Measurements from ENCODE around the gene ERGIC1. TPM values are rescaled to one million over a fixed set of nuclear protein-coding genes. Genes with fewer than 3 reads are reported as not detected.
A peak's percentile ranks its signal among the peaks of the same experiment; 100 is the strongest.

ERGIC1 gene
- total and polyA plus RNA-seq, 8 donors = 54.5 to 293 (median 104) TPM

DNA sequence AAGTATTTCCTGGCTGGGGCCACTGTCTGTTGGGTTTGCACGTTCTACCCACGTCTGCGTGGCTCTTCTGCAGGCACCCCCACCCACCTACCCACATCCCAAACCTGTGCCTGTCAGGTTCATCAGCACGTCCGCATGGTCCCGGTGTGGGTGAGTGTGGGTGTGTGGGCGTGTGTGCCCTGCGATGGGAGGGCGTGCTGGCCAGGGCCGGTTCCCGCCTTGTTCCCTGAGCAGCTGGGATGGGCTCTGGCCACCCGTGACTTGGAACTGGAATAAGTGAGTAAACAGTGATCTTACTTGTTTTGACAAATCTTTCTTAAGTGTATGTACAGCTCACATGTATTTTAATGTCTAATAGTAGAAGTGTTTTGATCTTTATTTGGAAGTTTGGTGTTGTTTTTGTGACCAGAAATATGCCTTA lies 20.4 kb downstream of the ERGIC1 start:
- DNase-seq = peak; percentile 83 to 85
- Histone ChIP-seq H3K4me3 (no peak overlapping the region), H3K27ac (peak overlapping the region; percentile 79 to 98 (median 94)), H3K36me3 (no peaks in the 10 kb centered on the region), H3K27me3 (no peaks in the 10 kb centered on the region), H3K9me3 (no peaks in the 10 kb centered on the region), H3K4me1 (peaks cover 86 to 100% (median 93%) of the 10 kb centered on the region in 4 donors)
- intact Hi-C loops (cut with DNase I; ENCODE audit: low total_unique reads) = no loop called here
- 5 to 30% (median 21%) methylated on average over 6 to 12 of the region's 12 CpGs for WGBS, 5 donors
- peak; percentile 53 for TF ChIP-seq EP300 (IDR thresholded peaks at IDR 0.05)
- TF ChIP-seq, protein P1, sequence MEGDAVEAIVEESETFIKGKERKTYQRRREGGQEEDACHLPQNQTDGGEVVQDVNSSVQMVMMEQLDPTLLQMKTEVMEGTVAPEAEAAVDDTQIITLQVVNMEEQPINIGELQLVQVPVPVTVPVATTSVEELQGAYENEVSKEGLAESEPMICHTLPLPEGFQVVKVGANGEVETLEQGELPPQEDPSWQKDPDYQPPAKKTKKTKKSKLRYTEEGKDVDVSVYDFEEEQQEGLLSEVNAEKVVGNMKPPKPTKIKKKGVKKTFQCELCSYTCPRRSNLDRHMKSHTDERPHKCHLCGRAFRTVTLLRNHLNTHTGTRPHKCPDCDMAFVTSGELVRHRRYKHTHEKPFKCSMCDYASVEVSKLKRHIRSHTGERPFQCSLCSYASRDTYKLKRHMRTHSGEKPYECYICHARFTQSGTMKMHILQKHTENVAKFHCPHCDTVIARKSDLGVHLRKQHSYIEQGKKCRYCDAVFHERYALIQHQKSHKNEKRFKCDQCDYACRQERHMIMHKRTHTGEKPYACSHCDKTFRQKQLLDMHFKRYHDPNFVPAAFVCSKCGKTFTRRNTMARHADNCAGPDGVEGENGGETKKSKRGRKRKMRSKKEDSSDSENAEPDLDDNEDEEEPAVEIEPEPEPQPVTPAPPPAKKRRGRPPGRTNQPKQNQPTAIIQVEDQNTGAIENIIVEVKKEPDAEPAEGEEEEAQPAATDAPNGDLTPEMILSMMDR (IDR thresholded peaks at IDR 0.05) = no peak
- no peak for TF ChIP-seq POLR2A (IDR thresholded peaks at IDR 0.05)
- peak; percentile 76 to 84 (median 79) for TF ChIP-seq POLR2AphosphoS5 (IDR thresholded peaks at IDR 0.05)

DNA sequence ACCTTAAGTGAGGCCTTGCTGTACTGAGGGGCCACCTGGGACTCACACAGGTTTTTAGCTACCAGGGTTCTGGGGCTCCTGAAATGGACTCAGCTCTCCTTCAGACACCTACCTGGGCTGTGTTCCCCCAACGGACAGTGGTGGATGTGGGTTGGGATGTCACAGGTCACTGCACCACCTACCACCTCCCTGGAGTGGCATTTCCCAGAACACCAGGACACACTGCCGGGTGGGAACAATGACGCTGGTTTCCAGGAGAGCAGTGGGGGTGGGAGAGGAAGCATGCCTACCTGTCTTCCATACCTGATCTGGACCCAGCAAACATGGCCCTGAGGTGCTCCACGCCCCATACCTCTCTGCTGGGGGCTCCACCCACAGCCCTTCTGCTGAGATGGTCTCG lies 20.9 kb downstream of the ERGIC1 start:
- Histone ChIP-seq H3K4me1 (peaks cover 86 to 100% (median 93%) of the 10 kb centered on the region in 4 donors), H3K27ac (peak overlapping the region; percentile 80 to 98 (median 94)), H3K36me3 (no peaks in the 10 kb centered on the region), H3K27me3 (no peaks in the 10 kb centered on the region), H3K9me3 (no peaks in the 10 kb centered on the region), H3K4me3 (no peak overlapping the region)
- DNase-seq = no peak
- intact Hi-C loops (cut with DNase I; ENCODE audit: low total_unique reads) = no loop called here
- 53 to 94% (median 67%) methylated on average over 3 to 5 of the region's 5 CpGs for WGBS, 5 donors
- TF ChIP-seq POLR2AphosphoS5 (IDR thresholded peaks at IDR 0.05) = no peak
- no peak for TF ChIP-seq POLR2A (IDR thresholded peaks at IDR 0.05)
- TF ChIP-seq EP300 (IDR thresholded peaks at IDR 0.05) = no peak
- TF ChIP-seq, protein P1 (IDR thresholded peaks at IDR 0.05) = no peak

DNA sequence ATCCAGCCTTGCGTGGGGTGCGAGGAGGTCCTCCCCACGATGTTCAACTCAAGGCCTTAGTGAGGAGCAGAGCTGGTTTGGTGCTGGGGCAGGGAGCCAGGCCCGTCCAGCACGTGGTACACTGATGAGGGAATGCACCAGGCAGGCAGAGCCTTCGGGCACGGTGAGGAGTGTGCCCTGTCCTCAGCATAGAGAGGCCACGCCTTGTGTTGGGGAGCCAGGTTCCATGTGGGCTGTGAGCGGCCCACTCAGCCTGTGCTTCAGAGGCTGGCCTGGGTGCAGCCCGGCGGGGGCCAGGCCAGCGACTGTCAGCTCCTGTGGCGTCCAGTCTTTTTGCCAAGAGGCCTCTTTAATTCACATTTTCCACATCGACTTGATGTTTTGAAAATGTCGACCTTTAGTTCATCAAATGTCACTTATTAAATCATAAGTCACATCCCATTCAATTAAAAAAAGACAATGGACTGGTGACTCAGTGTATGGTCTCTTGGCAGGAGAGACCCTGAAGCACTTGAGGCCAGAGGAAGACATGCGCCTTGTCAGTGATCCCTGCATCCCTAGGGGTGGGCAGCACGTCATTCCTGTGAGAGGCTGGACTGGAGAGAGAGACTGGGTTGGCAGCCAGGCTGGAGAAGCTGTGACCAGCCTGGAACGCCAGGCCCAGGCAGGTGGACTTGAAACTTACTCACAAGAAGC lies 21.7 kb downstream of the ERGIC1 start:
- 52 to 67% (median 58%) methylated on average over 14 to 18 of the region's 18 CpGs for WGBS, 5 donors
- H3K4me1 ChIP-seq = peaks cover 86 to 100% (median 93%) of the 10 kb centered on the region in 4 donors
- DNase-seq = peak in 1 of 2 donors; percentile 59
- no peaks in the 10 kb centered on the region for H3K9me3 ChIP-seq
- H3K36me3 ChIP-seq = no peaks in the 10 kb centered on the region
- no peak overlapping the region for H3K4me3 ChIP-seq
- peak overlapping the region; percentile 80 to 98 (median 94) for H3K27ac ChIP-seq
- H3K27me3 ChIP-seq = no peaks in the 10 kb centered on the region
- TF ChIP-seq POLR2A (IDR thresholded peaks at IDR 0.05) (no peak), EP300 (IDR thresholded peaks at IDR 0.05) (no peak), POLR2AphosphoS5 (IDR thresholded peaks at IDR 0.05) (peak in 1 of 3 donors; percentile 32)
- TF ChIP-seq, protein P1 (IDR thresholded peaks at IDR 0.05) = no peak
- intact Hi-C loops (cut with DNase I; ENCODE audit: low total_unique reads) = no loop called here

DNA sequence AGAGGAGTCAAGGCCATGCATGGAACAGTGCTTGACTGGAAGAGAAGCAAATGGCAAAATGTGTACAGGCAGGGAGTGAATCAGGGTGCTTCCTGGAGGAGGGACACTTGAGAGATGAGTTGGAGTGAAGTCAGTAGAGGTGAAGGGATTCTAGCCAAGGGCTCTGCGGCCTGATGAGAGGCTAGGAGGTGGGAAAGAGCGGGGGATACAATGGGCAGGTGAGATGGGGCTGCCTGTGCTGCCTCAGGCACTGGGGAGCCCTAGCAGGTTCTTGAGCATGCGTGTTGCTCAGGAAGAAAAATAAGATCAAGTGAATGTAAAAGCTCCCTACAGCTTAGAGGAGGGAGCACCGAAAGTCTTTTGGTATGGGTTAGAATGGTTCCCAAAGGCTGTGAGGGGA lies 22.3 kb downstream of the ERGIC1 start:
- no peaks in the 10 kb centered on the region for H3K36me3 ChIP-seq
- no peak overlapping the region for H3K4me3 ChIP-seq
- no peaks in the 10 kb centered on the region for H3K27me3 ChIP-seq
- H3K4me1 ChIP-seq = peaks cover 89 to 100% (median 96%) of the 10 kb centered on the region in 4 donors
- H3K27ac ChIP-seq = peak overlapping the region; percentile 40 to 98 (median 94)
- 91 to 99% (median 95%) methylated on average over 4 of the region's 4 CpGs for WGBS, 5 donors
- H3K9me3 ChIP-seq = no peaks in the 10 kb centered on the region
- DNase-seq = no peak
- intact Hi-C loops (cut with DNase I; ENCODE audit: low total_unique reads) = no loop called here
- TF ChIP-seq EP300 (IDR thresholded peaks at IDR 0.05) (no peak), POLR2A (IDR thresholded peaks at IDR 0.05) (no peak), POLR2AphosphoS5 (IDR thresholded peaks at IDR 0.05) (no peak)
- TF ChIP-seq, protein P1 (IDR thresholded peaks at IDR 0.05) = no peak

Data from stomach (tissue), 9 donors.